Hematopoietic multipotent progenitor cell treated with erythropoietin and hydrocortisone succinate and interleukin-3 and kit ligand, for 4 days (in vitro differentiated cells): ENCODE results near the gene TMEM89.
A peak's percentile ranks its signal among the peaks of the same experiment; 100 is the strongest.

Experiments
- DNase-seq: peaks from one replicate; pipeline ENCODE4 v3.0.0-alpha.2; 2015

The TMEM89 gene

DNA sequence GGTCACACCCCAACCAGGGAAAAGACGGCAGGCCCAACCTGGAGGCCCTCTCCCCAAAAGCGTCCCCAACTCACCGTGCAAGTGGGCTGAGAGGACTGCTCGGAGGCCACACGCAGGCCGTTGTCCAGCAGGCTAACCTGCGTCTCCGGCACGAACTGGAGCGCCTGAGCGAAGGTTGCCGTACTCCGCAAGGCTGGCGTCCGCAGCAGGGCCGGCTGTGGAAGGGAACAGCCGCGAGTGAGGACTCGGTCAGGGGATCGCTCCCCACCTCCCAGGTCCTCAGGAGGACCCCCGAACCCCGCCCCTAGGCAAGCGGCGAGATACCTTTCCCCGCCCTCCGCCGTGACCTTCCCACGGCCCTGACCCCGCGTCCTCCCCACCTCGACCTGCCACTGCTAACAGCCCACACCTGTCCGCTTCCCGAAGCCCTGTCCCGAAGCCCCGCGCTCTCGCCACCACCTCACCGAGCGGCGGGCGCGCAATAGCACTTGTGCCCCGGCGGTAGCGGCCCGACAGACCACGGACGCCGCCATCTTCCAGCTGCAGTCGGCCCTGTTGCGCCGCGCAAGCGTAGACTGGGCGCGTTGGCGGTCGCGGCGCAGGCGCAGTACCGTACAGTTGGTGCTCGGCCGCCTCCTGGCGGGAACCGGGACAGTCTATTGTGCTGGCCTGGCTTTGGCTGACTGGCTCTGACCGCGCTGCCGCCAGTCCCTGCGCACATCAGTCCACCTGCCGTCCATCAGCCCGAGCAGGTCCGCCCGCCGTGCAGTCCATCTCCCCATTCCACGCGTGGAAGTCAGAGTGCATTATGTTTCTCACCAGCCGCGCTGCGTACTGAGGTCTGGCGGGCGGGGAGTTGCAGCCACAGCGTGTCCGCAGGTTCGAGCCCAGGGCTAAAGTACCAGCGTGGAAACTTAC, 12.2 kb downstream of the TMEM89 start, which contains the start of gene UQCRC1:
UQCRC1 (minus strand) TSS at position 559 of the 918 bp plus-strand sequence; CDS start at position 533, 26 bp downstream.
- DNase-seq, result peak; percentile 97

- peak; percentile 49 for DNase-seq
Measured at GRCh38 chr3:48607519-48607918, 14.1 kb downstream of the TMEM89 start.

DNA sequence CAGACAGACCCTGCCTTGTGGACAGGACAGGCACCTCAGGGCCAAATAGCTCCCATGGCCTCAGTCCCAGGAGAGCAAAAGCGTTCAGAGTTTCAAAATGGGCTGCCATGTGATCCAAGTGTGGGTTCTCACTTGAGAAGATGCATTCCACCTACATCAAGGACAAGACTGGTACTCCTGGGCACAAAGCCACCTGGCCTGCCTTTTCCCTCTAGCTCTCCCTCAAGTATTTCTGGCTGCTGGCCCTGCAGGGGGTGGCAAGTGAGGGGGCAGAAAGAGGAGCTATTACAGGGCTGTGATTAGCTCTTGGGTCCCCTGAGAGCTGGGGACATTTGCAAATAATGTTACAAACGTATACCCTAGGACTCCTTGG, 20.0 kb downstream of the TMEM89 start:
- DNase-seq, result no peak

- DNase-seq, result no peak
Measured at GRCh38 chr3:48600711-48601621, 20.6 kb downstream of the TMEM89 start.

DNA sequence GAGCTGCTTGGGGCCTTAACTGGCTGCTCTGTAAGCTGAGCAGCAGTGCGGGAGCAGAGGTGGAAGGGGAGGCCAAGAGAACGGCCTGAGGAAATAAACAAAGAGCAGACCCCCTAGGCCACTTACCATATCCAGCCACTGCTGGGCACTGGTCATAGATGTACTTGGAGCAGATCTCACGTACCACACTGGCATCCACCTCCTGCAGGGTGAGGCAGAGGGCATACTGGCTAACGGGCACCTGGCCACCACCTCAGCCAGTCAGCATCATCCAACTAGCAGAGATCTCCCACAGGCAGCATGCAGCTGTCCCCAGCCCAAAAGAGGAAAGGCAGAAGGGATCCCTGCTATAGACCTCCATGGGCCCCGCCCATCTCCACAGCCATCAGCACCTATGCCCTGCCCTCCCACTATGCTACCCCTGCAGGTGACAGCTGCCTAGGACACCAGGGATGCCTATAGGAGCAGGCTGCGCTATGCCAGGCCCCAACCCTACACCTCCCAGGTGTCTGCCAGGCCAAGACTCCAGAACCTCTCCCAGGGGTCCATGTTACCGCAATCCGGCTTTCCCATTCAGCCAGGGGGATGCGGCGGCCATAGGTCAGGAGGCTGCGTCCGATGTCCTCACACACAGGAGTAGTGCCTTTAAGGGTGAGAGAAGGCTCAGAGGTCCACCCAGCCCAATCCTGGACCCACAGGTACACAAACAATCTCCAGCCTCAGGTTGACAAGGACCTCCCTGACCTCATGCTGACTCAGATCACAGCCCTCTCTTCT, 21.9 kb downstream of the TMEM89 start:
- DNase-seq, result no peak

- no peak for DNase-seq
Measured at GRCh38 chr3:48599077-48599501, 22.5 kb downstream of the TMEM89 start.

DNA sequence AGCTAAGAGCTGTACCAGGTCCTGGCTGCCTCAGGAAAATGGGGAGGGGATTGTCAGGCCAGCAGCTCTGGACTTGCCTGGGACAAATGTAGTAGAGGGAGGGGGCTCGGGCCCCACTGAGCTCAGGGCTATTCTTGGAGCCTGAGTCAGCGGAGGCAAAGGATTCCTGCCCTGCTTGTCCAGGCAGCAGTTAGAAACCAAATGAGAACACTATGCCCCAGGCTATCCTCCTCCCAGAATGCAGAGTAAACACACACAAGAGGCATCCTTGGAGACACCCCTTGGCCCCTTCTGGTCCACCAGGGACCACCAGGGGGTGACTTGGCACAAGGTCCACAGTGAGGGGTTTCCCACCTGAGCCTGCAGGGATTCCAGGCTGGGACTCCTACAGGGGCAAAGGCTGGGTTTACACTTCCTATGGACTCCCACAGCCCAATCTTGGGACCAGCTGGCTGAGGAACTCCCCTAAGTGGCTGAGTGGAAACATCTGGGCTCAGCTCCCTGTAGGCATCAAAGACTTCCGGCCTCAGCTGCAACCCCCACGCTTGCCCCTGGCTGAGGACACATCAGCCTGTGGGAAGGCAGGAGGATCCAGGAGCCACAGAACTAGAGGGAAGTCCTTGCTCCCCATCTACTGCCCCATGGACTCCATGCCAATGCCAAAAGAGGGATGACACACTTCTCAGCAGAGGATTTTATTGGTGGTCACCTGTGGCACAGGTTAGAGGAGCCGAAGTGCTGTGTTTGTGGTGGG, 23.1 kb downstream of the TMEM89 start:
- no peak for DNase-seq

GRCh38 chr3:48597408-48597800, 24.2 kb downstream of the TMEM89 start:
- no peak for DNase-seq

- no peak for DNase-seq
Measured at GRCh38 chr3:48596676-48597407, 24.7 kb downstream of the TMEM89 start.

- DNase-seq, result no peak
Measured at GRCh38 chr3:48596157-48596556, 25.4 kb downstream of the TMEM89 start.

- peak; percentile 37 for DNase-seq
Measured at GRCh38 chr3:48595526-48596121, 25.9 kb downstream of the TMEM89 start.

- DNase-seq, result no peak
Measured at GRCh38 chr3:48595075-48595525, 26.5 kb downstream of the TMEM89 start, which contains the start of gene COL7A1. TSS of gene COL7A1 (minus strand) at chr3:48595329. CDS start at chr3:48595159, 170 bp downstream.

DNA sequence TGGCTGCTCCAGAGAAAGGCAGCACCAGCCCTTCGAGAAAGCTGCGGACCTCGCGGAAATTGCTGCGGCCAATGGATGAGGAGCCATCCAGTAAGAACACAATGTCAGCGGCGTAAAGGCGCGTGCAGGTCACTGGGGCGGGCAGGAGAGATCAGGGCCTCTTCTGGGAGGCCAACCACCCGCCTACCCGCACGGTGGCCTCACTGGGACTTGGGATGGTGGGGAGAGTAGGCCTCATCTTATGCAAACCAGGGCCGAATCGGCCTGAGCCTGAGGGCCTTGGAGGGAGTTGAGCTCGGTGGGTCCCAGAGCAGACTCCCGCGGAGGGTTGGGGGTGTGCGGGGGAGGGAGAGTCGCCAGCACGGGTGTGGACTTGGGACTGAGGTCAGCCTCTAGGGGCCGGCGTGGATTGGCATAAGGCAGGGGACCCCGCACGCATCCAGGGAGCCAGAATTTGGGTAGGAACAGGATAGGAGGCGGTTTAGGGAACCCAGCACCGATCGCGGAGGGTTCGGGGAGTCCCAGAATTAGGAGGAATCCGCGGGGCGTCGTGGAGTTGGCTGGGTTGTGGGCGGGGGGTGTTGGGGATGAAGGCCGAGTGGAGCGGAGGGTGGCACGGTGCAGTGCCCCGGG, 27.0 kb downstream of the TMEM89 start:
- no peak for DNase-seq

DNA sequence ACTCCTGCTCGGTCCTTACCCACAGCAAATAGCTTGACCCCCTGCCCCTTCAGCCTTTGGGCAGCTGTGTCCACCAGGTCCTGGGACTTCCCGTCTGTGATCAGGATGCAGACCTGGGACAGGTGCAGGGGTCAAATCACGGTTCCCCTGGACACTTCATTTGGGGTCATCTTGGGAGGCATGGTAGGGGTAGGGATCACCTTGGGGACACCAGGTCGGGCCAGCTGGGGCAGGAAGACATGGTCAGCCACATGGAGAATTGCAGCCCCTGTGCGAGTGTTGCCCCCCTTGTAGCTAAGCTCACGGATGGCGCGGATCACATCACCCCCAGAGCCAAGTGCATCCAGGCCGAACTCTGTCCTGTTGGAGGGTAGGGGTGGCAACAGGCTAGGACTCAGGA, 28.2 kb downstream of the TMEM89 start:
- DNase-seq, result no peak

DNA sequence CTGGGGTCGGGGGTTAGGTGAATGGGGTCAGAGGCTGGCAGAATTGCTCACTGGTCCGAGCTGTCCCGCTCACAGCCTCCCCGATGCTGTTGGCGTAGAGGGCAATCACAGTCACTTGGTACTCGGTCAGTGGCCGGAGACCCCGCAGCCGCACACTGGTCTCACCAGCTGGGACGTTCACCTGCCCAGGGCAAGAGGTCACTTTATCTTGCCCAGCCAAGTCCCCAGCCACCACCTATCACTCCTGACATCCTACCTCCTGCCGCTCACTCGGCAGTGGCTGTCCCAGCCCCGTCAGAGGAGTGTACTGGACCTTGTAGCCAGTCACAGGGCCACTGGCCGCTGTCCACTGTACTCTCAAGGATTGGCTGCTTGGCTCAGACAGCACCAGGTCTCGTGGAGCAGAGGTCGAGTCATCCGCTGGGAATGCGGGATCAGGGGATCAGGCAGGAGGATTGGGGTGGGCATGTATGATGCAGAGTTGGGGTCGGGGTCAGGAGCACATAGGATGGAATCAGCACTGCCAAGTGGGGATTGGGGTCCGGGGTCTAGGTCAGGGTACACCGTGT, 29.0 kb downstream of the TMEM89 start:
- no peak for DNase-seq

DNA sequence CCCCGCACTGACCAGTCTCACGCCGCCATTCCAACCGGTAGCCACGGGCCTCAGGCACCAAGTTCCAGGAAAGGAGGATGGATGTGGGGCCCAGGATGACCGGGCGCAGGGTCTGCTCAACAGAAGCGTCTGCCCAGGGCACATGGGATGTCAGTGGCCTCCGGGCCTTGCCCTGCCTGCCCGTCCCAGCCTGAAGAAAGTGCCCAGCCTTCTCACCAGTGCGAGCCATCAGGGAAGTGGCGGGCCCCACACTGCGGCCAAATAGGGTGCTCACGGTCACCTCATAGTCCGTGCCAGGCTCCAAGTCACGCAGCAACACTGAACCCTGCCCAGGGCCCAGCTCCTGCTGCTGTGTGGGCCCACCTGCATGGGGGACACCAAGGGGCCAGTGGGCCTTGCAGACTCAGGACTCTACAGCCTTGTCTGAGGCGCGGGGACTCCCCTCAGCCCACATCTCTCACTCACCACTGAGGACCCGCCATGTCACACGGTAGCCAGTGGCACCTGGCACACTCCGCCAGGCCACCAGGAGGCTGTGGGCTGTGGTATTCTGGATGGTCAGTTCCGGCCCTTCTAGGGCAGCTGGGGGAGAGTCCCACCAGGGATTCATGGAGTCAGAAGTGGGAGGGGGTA, 29.6 kb downstream of the TMEM89 start:
- DNase-seq, result no peak

- DNase-seq, result no peak
Measured at GRCh38 chr3:48591436-48591835, 30.1 kb downstream of the TMEM89 start.

- no peak for DNase-seq
Measured at GRCh38 chr3:48588230-48588629, 33.3 kb downstream of the TMEM89 start.

DNA sequence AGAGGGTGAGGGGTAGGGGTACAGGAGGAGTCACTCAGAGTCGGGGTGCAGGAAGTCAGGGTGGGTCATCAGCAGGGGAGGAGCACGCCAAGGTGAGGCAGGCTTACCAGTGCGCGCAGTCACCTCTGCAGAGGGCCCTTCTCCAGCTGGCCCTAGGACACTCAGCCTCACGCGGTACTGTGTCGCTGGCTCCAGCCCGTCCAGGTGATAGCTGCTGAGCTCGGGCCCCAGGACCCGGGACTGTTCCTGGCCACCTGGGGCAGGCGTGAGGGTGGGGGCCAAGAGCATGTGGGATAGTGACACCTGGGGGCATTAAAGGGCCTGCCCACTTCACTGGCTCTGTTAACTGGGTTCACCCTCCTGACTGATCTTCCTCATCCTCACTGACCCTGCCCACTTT, 33.9 kb downstream of the TMEM89 start:
- DNase-seq, result no peak
